GM23338 (cell line): ENCODE data around the gene PSPH. TPM values are rescaled to one million over a fixed set of nuclear protein-coding genes. Genes with fewer than 3 reads are reported as not detected.
A peak's percentile ranks its signal among the peaks of the same experiment; 100 is the strongest.

Experiments used
- ATAC-seq: fragments of 200-7000 bp; cut with Tn5 transposase; 3 replicates; pipeline ENCODE4 v1.9.1; 2020
- DNase-seq: peaks from one replicate; pipeline ENCODE4 v3.0.0-alpha.2; 2015; ENCODE audit warnings: low spot score
- H2AFZ ChIP-seq: fragments of 200-600 bp; sonication (generic); 2 replicates; pipeline ENCODE4 v1.8.0; 2016; ENCODE audit warnings: antibody characterized with exemption, mild to moderate bottlenecking, moderate library complexity
- H3F3A ChIP-seq: fragments of 200-600 bp; sonication (generic); replicated peaks from 2 replicates; pipeline ENCODE4 v1.8.0; 2017; ENCODE audit warnings: antibody characterized with exemption, mixed run types, low read depth
- H3K27ac ChIP-seq: fragments of 200-600 bp; sonication (generic); 2 replicates; pipeline ENCODE4 v1.6.1; 2016; ENCODE audit warnings: low read depth
- H3K27me3 ChIP-seq: fragments of 200-600 bp; sonication (generic); 2 replicates; pipeline ENCODE4 v1.8.0; 2016; ENCODE audit warnings: mild to moderate bottlenecking, mixed run types, moderate library complexity; ENCODE audit not compliant: insufficient read depth
- H3K36me3 ChIP-seq: fragments of 200-600 bp; sonication (generic); 2 replicates; pipeline ENCODE4 v1.8.0; 2016; ENCODE audit warnings: mild to moderate bottlenecking; ENCODE audit not compliant: insufficient read depth
- H3K4me1 ChIP-seq: fragments of 200-600 bp; sonication (generic); 2 replicates; pipeline ENCODE4 v1.8.0; 2016; ENCODE audit warnings: mild to moderate bottlenecking, moderate library complexity; ENCODE audit not compliant: insufficient read depth
- H3K4me2 ChIP-seq: fragments of 200-600 bp; sonication (generic); 2 replicates; pipeline ENCODE4 v1.7.1; 2017; ENCODE audit warnings: mixed run types
- H3K4me3 ChIP-seq: fragments of 200-600 bp; sonication (generic); 2 replicates; pipeline ENCODE4 v1.6.1; 2016; ENCODE audit warnings: mixed run types
- H3K79me2 ChIP-seq: fragments of 200-600 bp; sonication (generic); replicated peaks from 2 replicates; pipeline ENCODE4 v1.8.0; 2017; ENCODE audit warnings: mild to moderate bottlenecking; ENCODE audit not compliant: insufficient read depth
- H3K9me2 ChIP-seq: fragments of 200-600 bp; sonication (generic); 2 replicates; pipeline ENCODE4 v1.8.0; 2017; ENCODE audit not compliant: insufficient read depth
- H4K20me1 ChIP-seq: fragments of 200-600 bp; sonication (generic); replicated peaks from 2 replicates; pipeline ENCODE4 v1.8.0; 2017; ENCODE audit warnings: mild to moderate bottlenecking; ENCODE audit not compliant: insufficient read depth
- H3K27ac Mint-ChIP-seq: 2 replicates; pipeline ENCODE4 v1.8.0; 2020; ENCODE audit warnings: inconsistent platforms, mild to moderate bottlenecking, moderate library complexity, mixed read lengths
- H3K27me3 Mint-ChIP-seq: 3 replicates; pipeline ENCODE4 v1.8.0; 2022; ENCODE audit warnings: low read depth, mild to moderate bottlenecking, moderate library complexity, mixed read lengths, inconsistent platforms; ENCODE audit not compliant: insufficient read depth, poor library complexity
- H3K36me3 Mint-ChIP-seq: 3 replicates; pipeline ENCODE4 v1.8.0; 2021; ENCODE audit warnings: low read depth, mild to moderate bottlenecking, inconsistent platforms, moderate library complexity, mixed read lengths
- H3K4me1 Mint-ChIP-seq: 3 replicates; pipeline ENCODE4 v1.8.0; 2020; ENCODE audit warnings: mild to moderate bottlenecking, inconsistent platforms, mixed read lengths
- H3K4me3 Mint-ChIP-seq: 3 replicates; pipeline ENCODE4 v1.8.0; 2021; ENCODE audit warnings: moderate library complexity, mild to moderate bottlenecking, inconsistent platforms, mixed read lengths
- H3K9me3 Mint-ChIP-seq: 3 replicates; pipeline ENCODE4 v1.8.0; 2020; ENCODE audit warnings: moderate library complexity, mild to moderate bottlenecking, inconsistent platforms, mixed read lengths
- CREB1 ChIP-seq: fragments of 250-450 bp; sonication (Bioruptor Pico); IDR thresholded peaks from 2 replicates; pipeline ENCODE4 v1.5.0; 2020; ENCODE audit warnings: low read depth, mild to moderate bottlenecking, moderate library complexity
- EZH2phosphoT487 ChIP-seq: fragments of 200-600 bp; sonication (generic); IDR thresholded peaks from one replicate; pipeline ENCODE4 v1.8.1; 2018; ENCODE audit warnings: antibody characterized with exemption; ENCODE audit not compliant: unreplicated experiment
- JUNB ChIP-seq: IDR thresholded peaks from one replicate; pipeline ENCODE4 v1.6.1; 2016; ENCODE audit warnings: antibody characterized with exemption; ENCODE audit not compliant: unreplicated experiment
- NANOG ChIP-seq: IDR thresholded peaks from 2 replicates; pipeline ENCODE4 v1.6.1; 2016; ENCODE audit warnings: antibody characterized with exemption, borderline replicate concordance
- POLR2AphosphoS5 ChIP-seq: IDR thresholded peaks from 2 replicates; pipeline ENCODE4 v1.6.1; 2016; ENCODE audit warnings: antibody characterized with exemption, low read depth
- STAT1 ChIP-seq: IDR thresholded peaks from one replicate; pipeline ENCODE4 v1.6.1; 2016; ENCODE audit warnings: antibody characterized with exemption; ENCODE audit not compliant: unreplicated experiment
- polyA plus RNA-seq: library from polyadenylated mRNA; unstranded; fragments of >200 nt; fragmentation: Nextera tagmentation; extraction: Ambion mirVana; gene quantifications from 2 replicates; pipeline ENCODE4 v1.2.1, GENCODE V29; 2016
- total RNA-seq: library from RNA; depleted of rRNA; stranded (reverse); fragments of >200 nt; shearing (Covaris generic); gene quantifications from 2 replicates; pipeline ENCODE4 v1.2.3, GENCODE V29; 2014
- TF ChIP-seq, protein P1 (sequence below), 2 experiments: fragments of 200-600 bp in 1 of 2; sonication (generic) in 1 of 2; conservative IDR thresholded peaks; 2 replicates each; pipeline versions ENCODE4 v1.5.1 to v1.6.1; 2016 to 2017; ENCODE audit warnings: antibody characterized with exemption in 2 of 2, low read depth in 2 of 2, mild to moderate bottlenecking in 2 of 2, moderate library complexity in 1 of 2
- TF ChIP-seq, protein P2 (sequence below): IDR thresholded peaks from 2 replicates; pipeline ENCODE4 v1.6.1; 2016; ENCODE audit warnings: antibody characterized with exemption
- TF ChIP-seq, protein P3 (sequence below): fragments of 250-450 bp; sonication (Bioruptor Pico); IDR thresholded peaks from 2 replicates; pipeline ENCODE4 v1.5.0; 2020; ENCODE audit warnings: mild to moderate bottlenecking, moderate library complexity

The PSPH gene
- total and polyA plus RNA-seq, 2 experiments from 2014 or later = 38.3 to 149 TPM

DNA sequence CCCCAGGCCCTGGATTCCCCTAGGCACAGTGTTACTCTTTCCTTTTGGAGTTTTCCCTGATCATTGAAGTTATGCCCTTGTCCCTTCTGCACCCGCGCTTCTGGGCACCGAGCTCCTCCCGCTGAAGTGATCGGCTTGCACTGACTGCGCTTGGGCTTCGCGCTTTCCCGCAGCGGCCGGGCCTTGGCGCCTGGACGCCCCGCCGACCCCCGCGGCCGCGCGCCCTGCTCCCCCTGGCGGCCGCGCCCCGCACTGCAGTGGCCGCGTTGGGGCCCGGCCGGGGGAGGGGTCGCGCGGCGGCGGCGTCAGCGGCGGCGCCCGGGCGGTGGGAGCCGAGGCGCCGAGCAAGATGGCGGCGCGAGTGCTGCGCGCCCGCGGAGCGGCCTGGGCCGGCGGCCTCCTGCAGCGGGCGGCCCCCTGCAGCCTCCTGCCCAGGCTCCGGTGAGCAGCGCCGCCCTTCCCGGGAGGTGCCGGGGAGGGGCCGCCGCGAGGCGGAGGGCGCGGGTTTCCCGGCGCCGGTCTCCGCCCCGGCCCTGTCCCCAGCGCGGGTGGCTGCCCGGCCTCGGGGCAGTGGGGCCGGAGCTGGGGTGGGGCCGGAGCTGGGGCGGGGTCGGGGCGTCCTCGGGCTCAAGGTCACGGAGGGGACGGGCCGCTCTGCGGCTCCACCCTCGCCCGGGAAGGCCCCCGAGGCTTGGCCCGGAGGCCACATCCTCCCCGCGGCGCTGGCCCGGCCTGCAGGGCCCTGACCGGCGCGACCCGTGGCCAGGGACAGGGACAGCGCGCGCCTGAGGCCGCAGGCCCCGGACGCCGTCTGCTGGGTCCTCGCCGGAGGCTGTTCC lies 86.8 kb downstream of the PSPH start, which contains the start of gene NIPSNAP2:
Gene NIPSNAP2 (plus strand): TSS at position 325 of the 839 bp plus-strand sequence. CDS start 25 bp downstream, at position 350.
- Histone ChIP-seq H3K9me2 (no peaks in the 10 kb centered on the region), H3K36me3 (no peaks in the 10 kb centered on the region; the same call in 1 of the 2 replicates), H3K27me3 (peaks cover 13% of the 10 kb centered on the region), H4K20me1 (no peaks in the 10 kb centered on the region; the same call in 1 of the 2 replicates), H2AFZ (peak within 1 kb of the TSS; percentile 91), H3K79me2 (peaks cover 29% of the 10 kb centered on the region), H3K4me1 (no peaks in the 10 kb centered on the region), H3K27ac (peak within 1 kb of the TSS; percentile 46; the same call in 1 of the 2 replicates), H3K4me3 (peak within 1 kb of the TSS; percentile 69), H3F3A (0 out of 2 replicates have a peak, but pooled peaks cover 3% of the 10 kb centered on the region), H3K4me2 (peak within 1 kb of the TSS; percentile 95)
- H3K36me3 Mint-ChIP-seq = peaks cover 6% of the 10 kb centered on the region
- TF ChIP-seq EZH2phosphoT487 (no peak), POLR2AphosphoS5 (peak; percentile 71), CREB1 (CRISPR knock-in tag) (peak; percentile 11; the same call in 1 of the 2 replicates), STAT1 (no peak)
- TF ChIP-seq, protein P1, sequence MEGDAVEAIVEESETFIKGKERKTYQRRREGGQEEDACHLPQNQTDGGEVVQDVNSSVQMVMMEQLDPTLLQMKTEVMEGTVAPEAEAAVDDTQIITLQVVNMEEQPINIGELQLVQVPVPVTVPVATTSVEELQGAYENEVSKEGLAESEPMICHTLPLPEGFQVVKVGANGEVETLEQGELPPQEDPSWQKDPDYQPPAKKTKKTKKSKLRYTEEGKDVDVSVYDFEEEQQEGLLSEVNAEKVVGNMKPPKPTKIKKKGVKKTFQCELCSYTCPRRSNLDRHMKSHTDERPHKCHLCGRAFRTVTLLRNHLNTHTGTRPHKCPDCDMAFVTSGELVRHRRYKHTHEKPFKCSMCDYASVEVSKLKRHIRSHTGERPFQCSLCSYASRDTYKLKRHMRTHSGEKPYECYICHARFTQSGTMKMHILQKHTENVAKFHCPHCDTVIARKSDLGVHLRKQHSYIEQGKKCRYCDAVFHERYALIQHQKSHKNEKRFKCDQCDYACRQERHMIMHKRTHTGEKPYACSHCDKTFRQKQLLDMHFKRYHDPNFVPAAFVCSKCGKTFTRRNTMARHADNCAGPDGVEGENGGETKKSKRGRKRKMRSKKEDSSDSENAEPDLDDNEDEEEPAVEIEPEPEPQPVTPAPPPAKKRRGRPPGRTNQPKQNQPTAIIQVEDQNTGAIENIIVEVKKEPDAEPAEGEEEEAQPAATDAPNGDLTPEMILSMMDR (conservative IDR thresholded peaks at IDR 0.05; ENCODE audit: low read depth in 2 of 2) = peak in 1 of 2 experiments; percentile 58; a peak in 2 of 4 replicates
- TF ChIP-seq, protein P2, sequence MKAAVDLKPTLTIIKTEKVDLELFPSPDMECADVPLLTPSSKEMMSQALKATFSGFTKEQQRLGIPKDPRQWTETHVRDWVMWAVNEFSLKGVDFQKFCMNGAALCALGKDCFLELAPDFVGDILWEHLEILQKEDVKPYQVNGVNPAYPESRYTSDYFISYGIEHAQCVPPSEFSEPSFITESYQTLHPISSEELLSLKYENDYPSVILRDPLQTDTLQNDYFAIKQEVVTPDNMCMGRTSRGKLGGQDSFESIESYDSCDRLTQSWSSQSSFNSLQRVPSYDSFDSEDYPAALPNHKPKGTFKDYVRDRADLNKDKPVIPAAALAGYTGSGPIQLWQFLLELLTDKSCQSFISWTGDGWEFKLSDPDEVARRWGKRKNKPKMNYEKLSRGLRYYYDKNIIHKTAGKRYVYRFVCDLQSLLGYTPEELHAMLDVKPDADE = no peak
- no peaks in the 10 kb centered on the region; the same call in 2 of the 3 replicates for H3K9me3 Mint-ChIP-seq
- DNase-seq = peak; percentile 76
- ATAC-seq = peak; percentile 83
- H3K27ac Mint-ChIP-seq = peak within 1 kb of the TSS; percentile 91
- peak within 1 kb of the TSS; percentile 92 for H3K4me3 Mint-ChIP-seq
- H3K27me3 Mint-ChIP-seq = peaks cover 20% of the 10 kb centered on the region
- peaks cover 11% of the 10 kb centered on the region; the same call in 2 of the 3 replicates for H3K4me1 Mint-ChIP-seq

DNA sequence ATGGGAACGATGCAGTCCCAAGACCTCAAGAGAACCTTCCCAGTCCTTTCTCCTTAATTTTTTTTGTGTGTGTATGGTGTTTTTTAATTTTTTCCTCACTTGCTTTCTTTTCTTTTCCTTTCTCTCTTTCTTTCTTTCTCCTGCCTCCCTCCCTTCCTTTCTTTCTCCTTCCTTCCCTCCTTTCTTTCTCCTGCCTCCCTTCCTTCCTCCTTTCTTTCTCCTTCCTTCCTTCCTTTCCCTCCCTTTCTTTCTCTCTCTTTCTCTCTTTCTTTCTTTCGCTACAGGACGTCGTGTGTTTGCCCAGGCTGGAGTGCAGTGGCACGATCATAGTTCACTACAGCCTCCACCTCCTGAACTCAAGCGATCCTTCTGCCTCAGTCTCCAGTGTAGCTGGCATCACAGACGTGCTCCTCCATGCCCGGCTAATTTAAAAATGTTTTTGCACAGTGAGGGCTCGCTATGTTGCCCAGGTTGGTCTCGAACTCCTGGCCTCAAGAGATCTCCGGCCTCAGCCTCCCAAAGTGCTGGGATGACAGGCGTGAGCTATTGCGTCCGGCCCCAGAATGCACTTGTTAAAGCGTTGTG lies 87.6 kb downstream of the PSPH start:
- peak overlapping the region; percentile 69 for H2AFZ ChIP-seq
- ATAC-seq (no peak), DNase-seq (no peak)
- Mint-ChIP-seq H3K27me3 (peaks cover 19% of the 10 kb centered on the region), H3K4me1 (peaks cover 11% of the 10 kb centered on the region; the same call in 2 of the 3 replicates), H3K36me3 (no peaks in the 10 kb centered on the region; the same call in 1 of the 3 replicates), H3K4me3 (peak overlapping the region; percentile 61), H3K27ac (no peak overlapping the region), H3K9me3 (no peaks in the 10 kb centered on the region)
- H3K4me1 ChIP-seq = no peaks in the 10 kb centered on the region
- peak overlapping the region; percentile 67 for H3K4me2 ChIP-seq
- peak overlapping the region; percentile 38 for H3K4me3 ChIP-seq
- H3K9me2 ChIP-seq = no peaks in the 10 kb centered on the region
- H3K36me3 ChIP-seq = no peaks in the 10 kb centered on the region; the same call in 1 of the 2 replicates
- 0 out of 2 replicates have a peak, but pooled peaks cover 3% of the 10 kb centered on the region for H3F3A ChIP-seq
- peaks cover 13% of the 10 kb centered on the region for H3K27me3 ChIP-seq
- H3K27ac ChIP-seq = no peak overlapping the region
- peaks cover 29% of the 10 kb centered on the region for H3K79me2 ChIP-seq
- no peaks in the 10 kb centered on the region; the same call in 1 of the 2 replicates for H4K20me1 ChIP-seq
- no peak for TF ChIP-seq JUNB
- TF ChIP-seq NANOG = no peak
- TF ChIP-seq, protein P3, sequence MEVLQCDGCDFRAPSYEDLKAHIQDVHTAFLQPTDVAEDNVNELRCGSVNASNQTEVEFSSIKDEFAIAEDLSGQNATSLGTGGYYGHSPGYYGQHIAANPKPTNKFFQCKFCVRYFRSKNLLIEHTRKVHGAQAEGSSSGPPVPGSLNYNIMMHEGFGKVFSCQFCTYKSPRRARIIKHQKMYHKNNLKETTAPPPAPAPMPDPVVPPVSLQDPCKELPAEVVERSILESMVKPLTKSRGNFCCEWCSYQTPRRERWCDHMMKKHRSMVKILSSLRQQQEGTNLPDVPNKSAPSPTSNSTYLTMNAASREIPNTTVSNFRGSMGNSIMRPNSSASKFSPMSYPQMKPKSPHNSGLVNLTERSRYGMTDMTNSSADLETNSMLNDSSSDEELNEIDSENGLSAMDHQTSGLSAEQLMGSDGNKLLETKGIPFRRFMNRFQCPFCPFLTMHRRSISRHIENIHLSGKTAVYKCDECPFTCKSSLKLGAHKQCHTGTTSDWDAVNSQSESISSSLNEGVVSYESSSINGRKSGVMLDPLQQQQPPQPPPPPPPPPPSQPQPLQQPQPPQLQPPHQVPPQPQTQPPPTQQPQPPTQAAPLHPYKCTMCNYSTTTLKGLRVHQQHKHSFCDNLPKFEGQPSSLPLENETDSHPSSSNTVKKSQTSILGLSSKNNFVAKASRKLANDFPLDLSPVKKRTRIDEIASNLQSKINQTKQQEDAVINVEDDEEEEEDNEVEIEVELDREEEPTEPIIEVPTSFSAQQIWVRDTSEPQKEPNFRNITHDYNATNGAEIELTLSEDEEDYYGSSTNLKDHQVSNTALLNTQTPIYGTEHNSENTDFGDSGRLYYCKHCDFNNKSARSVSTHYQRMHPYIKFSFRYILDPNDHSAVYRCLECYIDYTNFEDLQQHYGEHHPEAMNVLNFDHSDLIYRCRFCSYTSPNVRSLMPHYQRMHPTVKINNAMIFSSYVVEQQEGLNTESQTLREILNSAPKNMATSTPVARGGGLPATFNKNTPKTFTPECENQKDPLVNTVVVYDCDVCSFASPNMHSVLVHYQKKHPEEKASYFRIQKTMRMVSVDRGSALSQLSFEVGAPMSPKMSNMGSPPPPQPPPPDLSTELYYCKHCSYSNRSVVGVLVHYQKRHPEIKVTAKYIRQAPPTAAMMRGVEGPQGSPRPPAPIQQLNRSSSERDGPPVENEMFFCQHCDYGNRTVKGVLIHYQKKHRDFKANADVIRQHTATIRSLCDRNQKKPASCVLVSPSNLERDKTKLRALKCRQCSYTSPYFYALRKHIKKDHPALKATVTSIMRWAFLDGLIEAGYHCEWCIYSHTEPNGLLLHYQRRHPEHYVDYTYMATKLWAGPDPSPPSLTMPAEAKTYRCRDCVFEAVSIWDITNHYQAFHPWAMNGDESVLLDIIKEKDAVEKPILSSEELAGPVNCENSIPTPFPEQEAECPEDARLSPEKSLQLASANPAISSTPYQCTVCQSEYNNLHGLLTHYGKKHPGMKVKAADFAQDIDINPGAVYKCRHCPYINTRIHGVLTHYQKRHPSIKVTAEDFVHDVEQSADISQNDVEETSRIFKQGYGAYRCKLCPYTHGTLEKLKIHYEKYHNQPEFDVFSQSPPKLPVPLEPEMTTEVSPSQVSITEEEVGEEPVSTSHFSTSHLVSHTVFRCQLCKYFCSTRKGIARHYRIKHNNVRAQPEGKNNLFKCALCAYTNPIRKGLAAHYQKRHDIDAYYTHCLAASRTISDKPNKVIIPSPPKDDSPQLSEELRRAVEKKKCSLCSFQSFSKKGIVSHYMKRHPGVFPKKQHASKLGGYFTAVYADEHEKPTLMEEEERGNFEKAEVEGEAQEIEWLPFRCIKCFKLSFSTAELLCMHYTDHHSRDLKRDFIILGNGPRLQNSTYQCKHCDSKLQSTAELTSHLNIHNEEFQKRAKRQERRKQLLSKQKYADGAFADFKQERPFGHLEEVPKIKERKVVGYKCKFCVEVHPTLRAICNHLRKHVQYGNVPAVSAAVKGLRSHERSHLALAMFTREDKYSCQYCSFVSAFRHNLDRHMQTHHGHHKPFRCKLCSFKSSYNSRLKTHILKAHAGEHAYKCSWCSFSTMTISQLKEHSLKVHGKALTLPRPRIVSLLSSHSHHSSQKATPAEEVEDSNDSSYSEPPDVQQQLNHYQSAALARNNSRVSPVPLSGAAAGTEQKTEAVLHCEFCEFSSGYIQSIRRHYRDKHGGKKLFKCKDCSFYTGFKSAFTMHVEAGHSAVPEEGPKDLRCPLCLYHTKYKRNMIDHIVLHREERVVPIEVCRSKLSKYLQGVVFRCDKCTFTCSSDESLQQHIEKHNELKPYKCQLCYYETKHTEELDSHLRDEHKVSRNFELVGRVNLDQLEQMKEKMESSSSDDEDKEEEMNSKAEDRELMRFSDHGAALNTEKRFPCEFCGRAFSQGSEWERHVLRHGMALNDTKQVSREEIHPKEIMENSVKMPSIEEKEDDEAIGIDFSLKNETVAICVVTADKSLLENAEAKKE (CRISPR knock-in tag) = no peak
